GM18858 (cell line): ENCODE measurements around the gene ATP8A2.
"Not testable (repeated sequence)": the region's sequence is repeated elsewhere in the genome, so short reads cannot be mapped to it uniquely, and the experiment has no call there.

Experiments
- ATAC-seq: cut with Tn5 transposase; IDR thresholded peaks from one replicate; pipeline ENCODE4 v1.9.1; 2021; ENCODE audit not compliant: unreplicated experiment

ATP8A2 gene

GRCh38 chr13:25943658-25944057, 571.9 kb downstream of the ATP8A2 start:
- no peak for ATAC-seq

- ATAC-seq, result no peak
Observed at GRCh38 chr13:25945596-25945995, 573.8 kb downstream of the ATP8A2 start.

- ATAC-seq, result no peak
Observed at GRCh38 chr13:25946321-25946720, 574.5 kb downstream of the ATP8A2 start.

- no peak for ATAC-seq
Observed at GRCh38 chr13:25948910-25949309, 577.1 kb downstream of the ATP8A2 start.

- ATAC-seq, result no peak
Observed at GRCh38 chr13:25951831-25952230, 580.1 kb downstream of the ATP8A2 start.

GRCh38 chr13:25954080-25954479, 582.3 kb downstream of the ATP8A2 start:
- ATAC-seq, result not testable (repeated sequence)

- not testable (repeated sequence) for ATAC-seq
Observed at GRCh38 chr13:25954943-25955342, 583.2 kb downstream of the ATP8A2 start.

GRCh38 chr13:25958986-25959385, 587.2 kb downstream of the ATP8A2 start:
- ATAC-seq, result no peak

GRCh38 chr13:25961294-25961693, 589.5 kb downstream of the ATP8A2 start:
- ATAC-seq, result no peak

GRCh38 chr13:25963674-25964073, 591.9 kb downstream of the ATP8A2 start:
- no peak for ATAC-seq

GRCh38 chr13:25965596-25965995, 593.8 kb downstream of the ATP8A2 start:
- ATAC-seq, result no peak

- no peak for ATAC-seq
Observed at GRCh38 chr13:25966086-25966485, 594.3 kb downstream of the ATP8A2 start.

GRCh38 chr13:25967144-25967543, 595.4 kb downstream of the ATP8A2 start:
- no peak for ATAC-seq

- ATAC-seq, result no peak
Observed at GRCh38 chr13:25971047-25971446, 599.3 kb downstream of the ATP8A2 start.

GRCh38 chr13:25971459-25972145, 599.8 kb downstream of the ATP8A2 start:
- no peak for ATAC-seq

GRCh38 chr13:25973085-25973484, 601.3 kb downstream of the ATP8A2 start:
- no peak for ATAC-seq

- ATAC-seq, result no peak
Observed at GRCh38 chr13:25973576-25973975, 601.8 kb downstream of the ATP8A2 start.

- ATAC-seq, result no peak
Observed at GRCh38 chr13:25977216-25977615, 605.4 kb downstream of the ATP8A2 start.

- ATAC-seq, result no peak
Observed at GRCh38 chr13:25977671-25978070, 605.9 kb downstream of the ATP8A2 start.

GRCh38 chr13:25978961-25979360, 607.2 kb downstream of the ATP8A2 start:
- no peak for ATAC-seq

- ATAC-seq, result no peak
Observed at GRCh38 chr13:25979371-25979770, 607.6 kb downstream of the ATP8A2 start.

- no peak for ATAC-seq
Observed at GRCh38 chr13:25980255-25980654, 608.5 kb downstream of the ATP8A2 start.

GRCh38 chr13:25981060-25981459, 609.3 kb downstream of the ATP8A2 start:
- ATAC-seq, result no peak
